Prostate gland (tissue), 2 donors: Measurements from ENCODE around the gene STIM1.

Experiments used
- POLR2A ChIP-seq: fragments of 450-650 bp; IDR thresholded peaks from one replicate; pipeline ENCODE4 v1.6.1; 2016; ENCODE audit warnings: antibody characterized with exemption, mild to moderate bottlenecking
- POLR2AphosphoS5 ChIP-seq: sonication (generic); formaldehyde crosslinking; IDR thresholded peaks from one replicate; pipeline ENCODE4 v1.6.1; 2017; ENCODE audit warnings: antibody characterized with exemption
- TF ChIP-seq, protein P1 (sequence below), 4 experiments: fragments of 200-600 bp in 2 of 4; fragments of 450-650 bp in 2 of 4; sonication (generic) in 2 of 4; IDR thresholded peaks; 1 replicate in 3 of 4; 2 replicates in 1 of 4; pipeline ENCODE4 v1.5.1; 2016 to 2019; ENCODE audit warnings: antibody characterized with exemption in 4 of 4, mild to moderate bottlenecking in 2 of 4, moderate library complexity in 2 of 4

DNA sequence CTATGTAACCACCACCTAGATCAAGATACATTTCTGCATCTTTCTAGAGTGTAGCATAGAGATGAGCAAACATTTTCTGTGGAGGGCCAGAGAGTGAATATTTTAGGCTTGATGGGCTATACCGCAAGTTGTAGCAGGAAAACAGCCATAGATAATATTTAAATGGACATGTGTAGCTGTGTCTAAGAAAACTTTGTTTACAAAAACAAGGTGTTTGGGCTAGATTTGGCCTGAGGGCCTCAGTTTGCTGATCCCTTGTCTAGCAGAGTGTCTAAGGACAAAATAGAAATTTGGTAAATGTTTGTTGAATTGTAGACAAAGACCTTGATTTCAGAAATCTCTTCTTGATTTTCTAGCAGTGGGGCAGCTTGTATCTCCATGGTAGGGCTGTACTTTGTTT, 36.3 kb downstream of the STIM1 start:
- TF ChIP-seq, protein P1, sequence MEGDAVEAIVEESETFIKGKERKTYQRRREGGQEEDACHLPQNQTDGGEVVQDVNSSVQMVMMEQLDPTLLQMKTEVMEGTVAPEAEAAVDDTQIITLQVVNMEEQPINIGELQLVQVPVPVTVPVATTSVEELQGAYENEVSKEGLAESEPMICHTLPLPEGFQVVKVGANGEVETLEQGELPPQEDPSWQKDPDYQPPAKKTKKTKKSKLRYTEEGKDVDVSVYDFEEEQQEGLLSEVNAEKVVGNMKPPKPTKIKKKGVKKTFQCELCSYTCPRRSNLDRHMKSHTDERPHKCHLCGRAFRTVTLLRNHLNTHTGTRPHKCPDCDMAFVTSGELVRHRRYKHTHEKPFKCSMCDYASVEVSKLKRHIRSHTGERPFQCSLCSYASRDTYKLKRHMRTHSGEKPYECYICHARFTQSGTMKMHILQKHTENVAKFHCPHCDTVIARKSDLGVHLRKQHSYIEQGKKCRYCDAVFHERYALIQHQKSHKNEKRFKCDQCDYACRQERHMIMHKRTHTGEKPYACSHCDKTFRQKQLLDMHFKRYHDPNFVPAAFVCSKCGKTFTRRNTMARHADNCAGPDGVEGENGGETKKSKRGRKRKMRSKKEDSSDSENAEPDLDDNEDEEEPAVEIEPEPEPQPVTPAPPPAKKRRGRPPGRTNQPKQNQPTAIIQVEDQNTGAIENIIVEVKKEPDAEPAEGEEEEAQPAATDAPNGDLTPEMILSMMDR (IDR thresholded peaks at IDR 0.05), result no peak
- no peak for TF ChIP-seq POLR2A
- no peak for TF ChIP-seq POLR2AphosphoS5
